ENCODE measurements around the gene N4BP2L2. TPM values are rescaled to one million over a fixed set of nuclear protein-coding genes. Genes with fewer than 3 reads are reported as not detected.

Gene N4BP2L2
- total and polyA plus RNA-seq, 2 of the 13 experiments (the other 11 are each of a cell fraction or from before 2014, with no cell fraction given): 58.9 to 81.2 TPM

GRCh38 chr13:32587011-32587810 lies 48.6 kb upstream of the N4BP2L2 start:
- Histone ChIP-seq H3K27me3 (ENCODE audit: control insufficient read depth in 1 of 2, insufficient read depth in 2 of 2, low read length in 2 of 2) (no peaks in the 10 kb centered on the region; a peak in 1 of 5 replicates), H3K9me3 (ENCODE audit: low read length) (no peaks in the 10 kb centered on the region), H4K20me1 (ENCODE audit: insufficient read depth, low read length) (0 out of 2 replicates have a peak, but pooled peaks cover 2% of the 10 kb centered on the region), H3K36me3 (replicated peaks in 1 of 2; ENCODE audit: control insufficient read depth in 1 of 2, insufficient read depth in 2 of 2, low read length in 2 of 2) (no peaks in the 10 kb centered on the region), H3K4me3 (replicated peaks in 1 of 3; ENCODE audit: insufficient read depth in 1 of 3, low read depth in 2 of 3, low read length in 3 of 3) (peak overlapping the region; percentile 81 to 96 (median 85)), H3K27ac (ENCODE audit: extremely low read length, insufficient read depth, low read length) (peak overlapping the region; percentile 85), H2AFZ (ENCODE audit: low read length) (peak overlapping the region; percentile 25), H3K79me2 (ENCODE audit: insufficient read depth, low read length) (peaks cover 49% of the 10 kb centered on the region), H3K9ac (ENCODE audit: insufficient read depth, low read depth, low read length) (peak overlapping the region; percentile 75), H3K4me2 (ENCODE audit: low read depth, low read length) (peak overlapping the region; percentile 82), H3K4me1 (ENCODE audit: insufficient read depth, low read length) (peaks cover 31% of the 10 kb centered on the region)
- WGBS (ENCODE audit: low lambda C conversion rate): 1% methylated on average over 24 of the region's 74 CpGs
- no TSS peak for BruUV-seq (replicated peaks)
- ChIA-PET POLR2A (interaction anchor here (0.9 kb wide), 1 partner anchor 63 kb away, joined by 3 read pairs; no protein-coding TSS in a partner anchor), CTCF (ENCODE audit: low intra/inter-chr PET ratio, low total read pairs) (interaction anchor here (1.2 to 1.7 kb wide), 4 partner anchors 9 to 82 kb away, joined by 3 to 21 read pairs (median 12); no protein-coding TSS in a partner anchor)
- DNase-seq (ENCODE audit: low spot score) (peak; percentile 41), FAIRE-seq (no peak), ATAC-seq (peak; percentile 76)
- in situ Hi-C loops (cut with HindIII; ENCODE audit: extremely low pct_ligation_motif_present, low pct_unique_long_range_greater_than_20kb) (loop anchor here (5.0 to 25.0 kb wide), 3 partner anchors 65 to 950 kb away; no protein-coding TSS in a partner anchor), intact Hi-C loops (cut with micrococcal nuclease; ENCODE audit: unreplicated experiment) (loop anchor here (1.0 to 2.0 kb wide), 2 partner anchors 63 to 956 kb away; no protein-coding TSS in a partner anchor)
- TF ChIP-seq ZNF784 (CRISPR knock-in tag; IDR thresholded peaks at IDR 0.05; ENCODE audit: borderline replicate concordance) (0 out of 2 replicates have a peak, but pooled peaks have one; percentile 40), RFXANK (CRISPR knock-in tag; IDR thresholded peaks at IDR 0.05) (no peak), U2AF2 (IDR thresholded peaks at IDR 0.05; ENCODE audit: low read depth, low read length) (no peak), ZNF362 (CRISPR knock-in tag; IDR thresholded peaks at IDR 0.05; ENCODE audit: borderline replicate concordance) (no peak), RARG (CRISPR knock-in tag; IDR thresholded peaks at IDR 0.05; ENCODE audit: low read depth) (no peak), THAP11 (CRISPR knock-in tag; IDR thresholded peaks at IDR 0.05) (0 out of 2 replicates have a peak, but pooled peaks have one; percentile 42), MEIS2 (CRISPR knock-in tag; IDR thresholded peaks at IDR 0.05) (no peak), MTERF4 (CRISPR knock-in tag; IDR thresholded peaks at IDR 0.05) (no peak), ZNF652 (CRISPR knock-in tag; IDR thresholded peaks at IDR 0.05; ENCODE audit: borderline replicate concordance, low read depth) (peak; percentile 60; the same call in 1 of the 2 replicates), CTCF (CRISPR knock-in tag; IDR thresholded peaks at IDR 0.05) (peak; percentile 28; the same call in 1 of the 2 replicates), AGO1 (IDR thresholded peaks at IDR 0.05; ENCODE audit: low read depth, low read length, poor library complexity, severe bottlenecking) (peak; percentile 31), RCOR2 (CRISPR knock-in tag; IDR thresholded peaks at IDR 0.05) (0 out of 2 replicates have a peak, but pooled peaks have one; percentile 29), PAX8 (CRISPR knock-in tag; IDR thresholded peaks at IDR 0.05; ENCODE audit: borderline replicate concordance) (no peak), MXD4 (CRISPR knock-in tag; IDR thresholded peaks at IDR 0.05) (0 out of 2 replicates have a peak, but pooled peaks have one; percentile 37), ZNF552 (CRISPR knock-in tag; IDR thresholded peaks at IDR 0.05; ENCODE audit: borderline replicate concordance) (no peak), ZBTB26 (CRISPR knock-in tag; IDR thresholded peaks at IDR 0.05; ENCODE audit: borderline replicate concordance) (no peak)
